Left ventricle myocardium inferior (tissue), 1 donor: ENCODE results near the gene POTEI. TPM values are rescaled to one million over a fixed set of nuclear protein-coding genes. Genes with fewer than 3 reads are reported as not detected.
"Not testable (repeated sequence)": the region's sequence is repeated elsewhere in the genome, so short reads cannot be mapped to it uniquely, and the experiment has no call there.

Experiments
- DNase-seq: peaks from one replicate; pipeline ENCODE4 v3.0.0-alpha.2; 2020
- H3K27ac ChIP-seq: fragments of 200-600 bp; replicated peaks from 2 replicates; pipeline ENCODE4 v1.8.0; 2021
- H3K27me3 ChIP-seq: fragments of 200-600 bp; 2 replicates; pipeline ENCODE4 v1.8.0; 2021; ENCODE audit warnings: low read depth
- H3K36me3 ChIP-seq: fragments of 200-600 bp; 2 replicates; pipeline ENCODE4 v1.8.0; 2021
- H3K4me1 ChIP-seq: fragments of 200-600 bp; 2 replicates; pipeline ENCODE4 v1.8.0; 2021
- H3K4me3 ChIP-seq: fragments of 200-600 bp; 2 replicates; pipeline ENCODE4 v1.8.0; 2021; ENCODE audit warnings: mild to moderate bottlenecking, moderate library complexity
- H3K9me3 ChIP-seq: fragments of 200-600 bp; replicated peaks from 2 replicates; pipeline ENCODE4 v1.8.0; 2021
- intact Hi-C: fragments of 100-400 bp; cut with micrococcal nuclease; formaldehyde crosslinking; loops from one replicate; pipeline ENCODE4 v1.11.0; 2022
- long read RNA-seq: library from polyadenylated mRNA; unstranded; transcript quantifications from one replicate; pipeline ENCODE4 v2.0.0, GENCODE V29; 2021
- total RNA-seq: library from RNA; stranded (reverse); fragmentation: NEBNext Ultra II Directional; extraction: Animal tissue kit (Norgen Biotek cat#: 25700); gene quantifications from one replicate; pipeline ENCODE4 v1.2.1, GENCODE V29; 2021
- donor health status: DM: no; HTN: yes; CAD: no; lungs with severe emphysema.

POTEI gene
- not detected for total RNA-seq
- long read RNA-seq, result 0 reads

DNA sequence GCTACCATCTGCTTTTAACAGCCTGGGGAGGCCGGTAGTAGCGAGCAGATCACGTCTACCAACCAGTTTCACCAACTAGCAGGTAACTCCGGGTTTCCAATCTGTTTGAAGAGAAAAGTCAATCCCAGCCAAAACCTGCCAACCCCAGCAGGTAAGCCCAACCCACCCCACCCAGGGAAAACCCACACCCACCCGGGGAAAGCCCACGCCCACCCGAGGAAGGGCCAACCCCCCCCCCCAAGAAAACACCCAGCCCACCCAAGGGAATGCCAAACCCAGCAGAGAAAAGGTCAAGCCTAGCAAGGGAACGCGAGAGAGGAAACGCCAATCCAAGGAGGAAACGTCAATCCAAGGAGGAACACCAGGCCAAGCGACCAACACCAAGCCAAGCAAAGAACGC, at the start of gene POTEI:
Gene POTEI, minus strand, starts transcription at position 101 of the 400 bp plus-strand sequence. Its CDS starts 93 bp downstream, at position 8.
- H3K27me3 ChIP-seq, DNase-seq, H3K4me1 ChIP-seq, H3K9me3 ChIP-seq, H3K36me3 ChIP-seq, H3K4me3 ChIP-seq, intact Hi-C loops, H3K27ac ChIP-seq: not testable (repeated sequence)

DNA sequence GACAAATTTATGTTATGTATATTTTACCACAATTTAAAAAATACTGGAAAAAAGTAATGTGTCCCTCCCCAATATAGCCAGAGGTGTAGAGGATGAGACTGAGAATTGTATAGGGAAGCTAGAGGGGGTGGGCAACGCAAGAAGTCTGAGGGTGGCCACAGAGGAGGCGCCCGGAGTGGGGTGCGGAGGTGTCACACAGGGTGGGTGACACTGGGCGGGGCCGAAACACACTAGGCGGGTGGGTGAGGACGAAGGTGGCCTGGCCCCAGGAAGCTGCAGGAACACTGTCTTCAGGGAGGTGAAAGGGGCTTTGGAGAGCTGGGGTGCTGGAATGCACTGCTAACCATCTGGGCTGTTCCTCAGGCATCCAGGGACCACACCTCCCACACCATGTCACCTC, 47.3 kb upstream of the POTEI start:
- intact Hi-C loops, result not testable (repeated sequence)

DNA sequence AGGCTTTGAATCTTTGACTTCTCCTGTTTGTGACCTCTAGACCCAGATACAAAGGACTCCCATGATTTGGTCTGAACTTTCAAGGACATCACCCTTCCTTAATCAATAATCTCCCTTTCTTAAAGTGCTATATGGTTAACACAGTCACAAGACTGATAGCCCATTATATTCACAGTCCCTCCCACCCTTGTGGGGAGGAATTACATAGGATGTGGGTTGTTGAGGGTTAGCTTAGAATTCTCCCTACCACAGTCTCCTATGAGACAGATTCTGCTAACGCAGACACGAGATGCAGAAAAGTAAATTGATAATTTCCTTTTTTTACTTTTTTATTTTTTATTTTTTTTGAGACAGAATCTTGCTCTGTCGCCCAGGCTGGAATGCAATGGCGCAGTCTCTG, 45.0 kb upstream of the POTEI start:
- H3K4me1 ChIP-seq, H3K27me3 ChIP-seq, intact Hi-C loops, H3K36me3 ChIP-seq, H3K27ac ChIP-seq, H3K4me3 ChIP-seq, H3K9me3 ChIP-seq, DNase-seq: not testable (repeated sequence)

More for the DNA sequence above, 47.3 kb upstream of the POTEI start:
- H3K27me3 ChIP-seq, H3K27ac ChIP-seq, DNase-seq, H3K4me3 ChIP-seq, H3K9me3 ChIP-seq, H3K36me3 ChIP-seq, H3K4me1 ChIP-seq: not testable (repeated sequence)

DNA sequence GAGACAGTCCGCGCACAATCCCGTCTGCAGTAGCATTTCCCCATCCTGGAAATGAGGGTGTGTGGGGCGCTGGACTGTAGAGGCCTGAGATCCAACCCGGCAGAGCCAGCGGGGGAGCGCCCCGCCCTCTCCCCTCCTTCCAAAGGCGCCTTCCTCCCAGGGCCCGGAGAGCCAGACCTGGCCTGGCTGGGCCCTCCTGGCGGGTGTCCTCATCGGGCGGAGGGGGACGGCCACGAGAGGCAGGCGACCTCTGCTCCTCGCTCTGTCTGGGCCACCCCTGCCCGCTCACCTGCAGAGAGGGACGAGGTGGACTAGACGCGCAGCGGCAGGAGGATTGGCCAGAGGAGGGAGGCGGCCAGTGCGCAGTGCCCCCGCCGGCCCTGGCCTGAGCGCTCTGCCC, 40.3 kb upstream of the POTEI start:
- DNase-seq, H3K4me1 ChIP-seq, intact Hi-C loops, H3K36me3 ChIP-seq, H3K27me3 ChIP-seq, H3K27ac ChIP-seq, H3K4me3 ChIP-seq, H3K9me3 ChIP-seq: not testable (repeated sequence)

DNA sequence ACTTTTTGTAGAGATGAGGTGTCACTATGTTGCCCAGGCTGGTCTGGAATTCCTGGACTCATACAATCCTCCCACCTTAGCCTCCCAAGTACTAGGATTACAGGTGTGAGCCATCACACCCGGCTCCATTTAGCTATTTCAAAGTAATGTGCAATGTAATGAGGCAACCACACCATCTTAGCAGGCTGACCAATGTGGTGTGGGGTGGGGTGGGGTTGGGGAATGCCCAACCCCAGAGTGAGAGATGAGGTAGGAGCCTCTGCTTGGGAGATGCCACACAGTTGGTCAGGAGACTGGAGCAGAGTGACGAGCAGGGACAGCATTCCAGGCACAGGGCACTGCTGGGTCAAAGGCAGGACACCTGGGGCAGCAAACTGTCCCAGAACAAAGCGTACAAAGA, 39.3 kb upstream of the POTEI start:
- H3K4me1 ChIP-seq, H3K9me3 ChIP-seq, H3K36me3 ChIP-seq, H3K4me3 ChIP-seq, DNase-seq, H3K27ac ChIP-seq, intact Hi-C loops, H3K27me3 ChIP-seq: not testable (repeated sequence)

DNA sequence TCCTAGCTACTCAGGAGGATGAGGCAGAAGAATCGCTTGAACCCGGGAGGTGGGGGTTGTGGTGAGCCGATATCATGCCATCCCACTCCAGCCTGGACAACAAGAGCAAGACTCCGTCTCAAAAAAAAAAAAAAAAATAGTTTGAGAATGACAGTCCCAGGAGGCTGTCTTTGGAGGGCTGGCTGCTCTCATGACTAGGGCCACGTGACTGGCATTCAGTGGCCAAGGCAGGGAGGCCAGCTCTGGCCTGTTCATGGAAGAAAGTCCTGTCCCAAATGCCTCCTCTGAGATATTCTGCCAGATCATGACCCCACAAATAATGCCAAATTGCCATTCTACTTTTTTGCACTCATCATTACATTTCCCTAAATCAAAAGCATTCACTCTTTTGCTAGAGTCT, 35.9 kb upstream of the POTEI start:
- intact Hi-C loops, H3K9me3 ChIP-seq, H3K4me1 ChIP-seq: not testable (repeated sequence)

DNA sequence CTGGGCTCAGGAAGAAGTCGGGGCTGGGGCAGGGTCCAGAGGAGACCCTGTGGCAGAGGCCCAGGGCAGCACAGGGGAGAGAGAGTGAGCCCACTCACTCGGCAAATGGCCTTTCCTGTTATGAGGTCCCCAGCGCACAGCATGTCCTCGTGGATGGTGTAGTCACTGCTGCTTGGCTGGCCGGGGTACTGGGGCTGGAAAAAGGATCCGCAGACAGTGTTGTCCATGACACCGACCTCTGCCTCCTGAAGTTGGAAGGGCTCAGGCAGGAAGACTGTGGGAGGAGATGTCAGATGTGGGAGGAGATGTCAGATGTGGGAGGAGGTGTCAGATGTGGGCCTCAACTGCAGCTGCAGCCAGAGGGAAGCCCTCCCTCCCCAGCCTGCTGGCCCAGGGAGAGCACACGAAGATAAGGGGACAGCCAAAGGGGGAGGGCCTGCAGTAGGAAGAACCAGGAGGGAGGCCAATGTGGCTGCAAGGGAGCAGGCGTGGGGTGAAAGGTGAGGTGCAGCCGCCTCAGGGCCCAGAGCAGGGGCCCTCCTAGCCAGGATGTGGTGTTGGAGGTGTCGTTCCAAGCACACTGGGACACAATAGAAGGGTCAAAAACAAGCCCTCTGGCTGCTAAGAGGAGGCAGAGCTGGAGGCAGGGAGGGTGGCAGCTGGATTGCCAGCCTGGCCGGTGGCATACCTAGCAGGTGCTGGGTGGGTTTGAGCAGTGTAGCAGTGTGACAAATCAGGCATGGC, 34.8 kb upstream of the POTEI start:
- H3K27me3 ChIP-seq, H3K4me1 ChIP-seq, DNase-seq, intact Hi-C loops, H3K36me3 ChIP-seq, H3K27ac ChIP-seq, H3K4me3 ChIP-seq, H3K9me3 ChIP-seq: not testable (repeated sequence)

More for the DNA sequence above, 35.9 kb upstream of the POTEI start:
- DNase-seq, H3K27me3 ChIP-seq, H3K36me3 ChIP-seq, H3K27ac ChIP-seq, H3K4me3 ChIP-seq: not testable (repeated sequence)

DNA sequence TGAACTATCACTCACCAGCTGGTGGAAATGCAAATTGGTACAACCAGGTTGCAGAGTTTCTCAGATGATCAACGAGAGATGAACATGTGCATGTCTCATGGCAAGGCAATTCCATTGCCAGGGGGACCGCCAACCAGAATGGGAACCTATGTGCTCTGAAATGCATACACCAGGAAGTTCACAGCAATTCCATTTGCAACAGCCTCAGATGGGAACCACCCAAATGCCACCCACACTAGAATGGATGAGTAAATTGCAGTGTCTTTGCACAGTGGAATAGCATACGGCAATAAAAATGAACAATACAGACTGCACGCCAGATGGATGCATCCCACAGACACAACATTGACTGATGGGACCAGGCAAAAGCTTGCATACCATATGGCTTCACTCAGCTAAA, 33.7 kb upstream of the POTEI start:
- intact Hi-C loops, H3K36me3 ChIP-seq, H3K9me3 ChIP-seq, H3K4me1 ChIP-seq, H3K4me3 ChIP-seq, H3K27me3 ChIP-seq, H3K27ac ChIP-seq, DNase-seq: not testable (repeated sequence)

DNA sequence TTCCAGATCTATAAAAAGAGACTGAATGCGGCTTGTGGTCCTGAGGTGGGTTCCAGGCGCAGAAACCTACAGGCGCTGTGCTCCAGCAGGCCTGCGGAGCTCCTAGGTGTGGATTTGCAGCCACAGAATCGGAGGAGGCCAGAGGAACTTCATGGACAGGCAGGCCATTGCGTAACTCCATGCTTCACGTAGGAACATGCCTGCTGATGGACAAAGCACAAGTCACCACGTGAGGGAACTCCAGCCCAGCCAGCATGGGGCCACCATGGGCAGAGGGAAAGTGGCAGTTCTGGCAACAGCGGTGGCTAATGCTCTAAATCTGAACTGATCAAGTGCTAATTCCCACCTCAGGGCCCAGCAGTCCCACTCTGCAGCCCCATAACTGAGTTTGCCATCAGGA, 29.1 kb upstream of the POTEI start:
- DNase-seq, H3K9me3 ChIP-seq, intact Hi-C loops, H3K4me3 ChIP-seq, H3K27me3 ChIP-seq, H3K36me3 ChIP-seq, H3K4me1 ChIP-seq, H3K27ac ChIP-seq: not testable (repeated sequence)

DNA sequence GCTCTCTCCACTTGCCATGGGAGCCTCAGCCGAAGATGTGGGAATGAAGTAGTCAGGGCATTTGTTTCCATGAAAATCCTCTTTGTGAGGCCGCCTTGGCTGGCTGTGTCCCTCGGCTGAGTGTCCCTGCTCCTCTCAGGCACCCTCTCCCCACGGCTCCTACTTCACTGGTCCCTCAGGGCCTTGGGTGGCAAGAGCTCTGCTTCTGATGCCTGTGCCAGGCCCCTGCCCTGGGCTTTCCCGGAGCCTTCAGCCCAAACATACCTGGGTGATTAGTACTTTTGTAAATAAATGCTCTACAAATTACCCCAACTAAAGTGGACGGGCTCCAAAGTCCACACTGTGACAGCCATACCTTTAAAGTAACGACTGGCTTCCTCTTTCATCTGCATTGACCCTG, 27.5 kb upstream of the POTEI start:
- H3K36me3 ChIP-seq, DNase-seq, H3K4me1 ChIP-seq, H3K9me3 ChIP-seq, H3K4me3 ChIP-seq, H3K27me3 ChIP-seq, intact Hi-C loops, H3K27ac ChIP-seq: not testable (repeated sequence)

DNA sequence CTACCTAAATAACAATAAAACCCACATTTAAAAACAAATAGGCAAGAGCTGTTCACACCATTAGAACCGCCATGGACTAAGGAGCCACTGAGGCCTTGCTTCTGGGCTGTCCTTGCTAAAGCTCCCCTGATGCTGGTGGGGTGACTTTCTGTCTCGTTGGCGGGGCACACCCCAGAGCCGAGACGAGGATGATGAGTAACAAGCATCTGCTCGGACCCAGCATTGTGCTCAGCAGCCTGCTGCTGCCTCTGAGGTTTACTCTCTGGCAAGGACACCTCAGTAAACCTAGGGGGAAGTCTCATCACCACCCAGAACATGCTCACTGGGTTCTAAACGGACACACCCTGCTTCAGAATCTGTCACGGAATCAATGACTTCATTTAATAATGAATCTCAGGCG, 22.5 kb upstream of the POTEI start:
- H3K27ac ChIP-seq, intact Hi-C loops, H3K4me1 ChIP-seq, H3K9me3 ChIP-seq, H3K27me3 ChIP-seq, H3K4me3 ChIP-seq, DNase-seq, H3K36me3 ChIP-seq: not testable (repeated sequence)

DNA sequence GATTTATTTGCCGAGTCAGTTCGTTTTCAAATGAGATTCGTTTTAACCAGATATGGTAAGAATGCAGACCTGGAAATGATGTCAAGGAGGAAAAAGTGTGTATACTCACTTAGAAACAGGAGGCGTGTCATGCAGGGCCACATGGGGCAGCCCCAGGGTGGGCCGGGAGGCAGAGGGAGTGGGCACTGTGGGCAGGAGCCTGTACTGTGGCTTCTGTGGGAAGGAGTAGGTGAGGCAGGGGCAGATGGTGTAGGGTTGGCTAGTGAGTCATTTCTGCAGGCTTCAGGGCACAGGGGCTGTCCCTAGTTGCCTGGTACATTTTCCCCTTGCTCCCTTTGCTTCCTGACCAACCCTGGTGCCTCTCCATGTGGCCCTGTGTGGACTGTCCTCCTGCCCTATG, 22.1 kb upstream of the POTEI start:
- H3K36me3 ChIP-seq, DNase-seq, H3K27me3 ChIP-seq, H3K9me3 ChIP-seq, H3K4me3 ChIP-seq, intact Hi-C loops, H3K4me1 ChIP-seq, H3K27ac ChIP-seq: not testable (repeated sequence)

DNA sequence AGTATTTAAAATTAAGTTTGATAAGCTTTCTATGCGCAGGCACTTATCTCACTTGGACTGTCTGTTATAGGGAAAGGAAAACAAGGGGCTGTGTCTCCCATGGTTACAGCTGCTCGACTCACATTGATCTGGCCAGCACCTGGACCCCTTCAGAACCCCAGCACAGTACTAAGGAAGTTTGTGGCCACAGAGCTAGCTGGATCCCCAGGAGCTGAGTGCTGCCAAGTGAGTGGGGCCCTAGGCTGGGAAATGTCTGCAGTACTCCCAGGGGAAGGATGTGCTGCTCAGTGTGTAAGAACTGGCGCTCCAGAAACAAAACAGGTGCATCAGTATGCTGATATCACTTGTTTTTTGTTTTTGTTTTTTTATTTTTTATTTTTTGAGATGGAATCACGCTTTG, 21.1 kb upstream of the POTEI start:
- H3K27me3 ChIP-seq, H3K4me3 ChIP-seq, intact Hi-C loops: not testable (repeated sequence)

DNA sequence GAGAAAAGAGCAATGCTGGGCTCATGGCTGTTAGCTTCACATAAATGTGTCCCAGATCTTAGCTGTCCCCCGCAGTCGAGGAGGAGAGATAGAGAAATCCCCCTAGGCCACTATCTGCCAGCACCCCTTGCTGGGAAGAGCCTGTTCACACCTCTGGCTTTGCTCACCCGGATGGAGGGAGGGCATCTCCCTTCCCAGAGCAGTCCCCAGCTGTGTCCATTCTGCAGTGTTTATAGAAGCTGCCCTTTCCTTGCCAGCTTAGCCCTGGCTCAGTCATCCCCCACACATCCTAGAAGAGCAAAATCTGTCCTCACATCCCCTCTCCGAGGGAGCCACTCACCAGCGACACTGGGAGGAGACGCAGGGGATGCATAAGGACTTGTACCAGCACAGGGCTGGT, 20.4 kb upstream of the POTEI start:
- intact Hi-C loops, H3K27me3 ChIP-seq, H3K9me3 ChIP-seq, H3K27ac ChIP-seq, H3K4me1 ChIP-seq, H3K4me3 ChIP-seq, DNase-seq, H3K36me3 ChIP-seq: not testable (repeated sequence)

More for the DNA sequence above, 21.1 kb upstream of the POTEI start:
- not testable (repeated sequence) for H3K4me1 ChIP-seq, H3K36me3 ChIP-seq, H3K9me3 ChIP-seq, H3K27ac ChIP-seq, DNase-seq
